Testis (tissue), 3 donors: Measurements from ENCODE around the gene NME8. TPM values are rescaled to one million over a fixed set of nuclear protein-coding genes. Genes with fewer than 3 reads are reported as not detected.

Experiments
- DNase-seq: peaks from one replicate; pipeline ENCODE4 v3.0.0-alpha.2; 2019
- H3K27ac ChIP-seq, 2 donors: fragments of 200-600 bp; sonication (generic); one replicate each; pipeline ENCODE4 v1.5.1; 2019
- H3K27me3 ChIP-seq: fragments of 200-600 bp; sonication (generic); one replicate; pipeline ENCODE4 v1.5.1; 2019
- H3K36me3 ChIP-seq: fragments of 200-600 bp; sonication (generic); one replicate; pipeline ENCODE4 v1.5.1; 2017; ENCODE audit warnings: low read depth; ENCODE audit errors: missing control alignments
- H3K4me1 ChIP-seq: fragments of 200-600 bp; sonication (generic); one replicate; pipeline ENCODE4 v1.5.1; 2019
- H3K4me3 ChIP-seq, 2 donors: fragments of 200-600 bp; sonication (generic); one replicate each; pipeline ENCODE4 v1.5.1; 2017 to 2019
- H3K9me3 ChIP-seq: fragments of 200-600 bp; sonication (generic); one replicate; pipeline ENCODE4 v1.5.1; 2017
- CTCF ChIP-seq, 3 experiments: fragments of 450-650 bp in 2 of 3; fragments of 200-600 bp in 1 of 3; sonication (generic) in 1 of 3; IDR thresholded peaks; one replicate each; pipeline ENCODE4 v1.5.1; 2016 to 2019; ENCODE audit warnings: antibody characterized with exemption in 3 of 3, mild to moderate bottlenecking in 2 of 3, moderate library complexity in 1 of 3
- POLR2A ChIP-seq: fragments of 450-650 bp; IDR thresholded peaks from one replicate; pipeline ENCODE4 v1.6.1; 2017; ENCODE audit warnings: antibody characterized with exemption, mild to moderate bottlenecking, moderate library complexity
- WGBS, 2 donors: methylation state at CpG; one replicate each; pipeline ENCODE4 v1.1.5; 2018; 5-methylcytosine and 5-hydroxymethylcytosine counted together
- intact Hi-C: fragments of 100-400 bp; cut with DNase I; formaldehyde crosslinking; loops from one replicate; pipeline ENCODE4 v1.15.1; 2023; ENCODE audit warnings: low total_unique reads
- polyA plus RNA-seq: library from polyadenylated mRNA; stranded (reverse); fragments of 350-450 nt; fragmentation: Illumina TruSeq; extraction: RNeasy Lipid Tissue Mini Kit (QIAGEN cat#74804); gene quantifications from one replicate; pipeline ENCODE4 v1.2.3, GENCODE V29; 2014; ENCODE audit warnings: low read depth, low replicate concordance; ENCODE audit not compliant: insufficient read depth
- total RNA-seq, 2 donors: library from RNA; depleted of rRNA; stranded (reverse); fragments of >200 nt; gene quantifications; one replicate each; pipeline ENCODE4 v1.2.3, GENCODE V29; 2016

The NME8 gene
- total and polyA plus RNA-seq, 3 donors from 2014 or later: 1.7 to 25.3 (median 5.8) TPM

- Histone ChIP-seq H3K9me3 (no peaks in the 10 kb centered on the region), H3K27ac (peak within 1 kb of the TSS; percentile 60 to 85), H3K36me3 (no peaks in the 10 kb centered on the region), H3K27me3 (no peaks in the 10 kb centered on the region), H3K4me1 (no peaks in the 10 kb centered on the region), H3K4me3 (peak within 1 kb of the TSS; percentile 66 to 74)
- TF ChIP-seq POLR2A: no peak
- peak; percentile 44 to 65 (median 59) for TF ChIP-seq CTCF (IDR thresholded peaks at IDR 0.05)
- 1% methylated on average over 12 to 46 of the region's 46 CpGs for WGBS, 2 donors
- peak; percentile 65 for DNase-seq
- intact Hi-C loops: no loop called here
Observed at GRCh38 chr7:37916673-37917660, 68.6 kb downstream of the NME8 start, which contains the start of gene SFRP4. SFRP4 (minus strand) TSS chr7:37916817; CDS start chr7:37916537, 280 bp downstream.

GRCh38 chr7:37918526-37918925 is 70.1 kb downstream of the NME8 start:
- intact Hi-C loops: no loop called here
- DNase-seq: no peak
- TF ChIP-seq CTCF (IDR thresholded peaks at IDR 0.05) (no peak), POLR2A (no peak)
- Histone ChIP-seq H3K4me3 (no peak overlapping the region), H3K27ac (no peak overlapping the region), H3K4me1 (no peaks in the 10 kb centered on the region), H3K9me3 (no peaks in the 10 kb centered on the region), H3K36me3 (no peaks in the 10 kb centered on the region), H3K27me3 (no peaks in the 10 kb centered on the region)
- 52 to 63% methylated on average over 4 of the region's 4 CpGs for WGBS, 2 donors

- H3K4me3 ChIP-seq: peak within 1 kb of the TSS; percentile 80 to 88
- H3K4me1 ChIP-seq: no peaks in the 10 kb centered on the region
- TF ChIP-seq POLR2A (no peak), CTCF (IDR thresholded peaks at IDR 0.05) (peak in 1 of 3 experiments; percentile 23)
- peak within 1 kb of the TSS; percentile 86 to 91 for H3K27ac ChIP-seq
- H3K27me3 ChIP-seq: no peaks in the 10 kb centered on the region
- no peaks in the 10 kb centered on the region for H3K9me3 ChIP-seq
- 12 to 18% methylated on average over 7 to 20 of the region's 22 CpGs for WGBS, 2 donors
- intact Hi-C loops: no loop called here
- H3K36me3 ChIP-seq: no peaks in the 10 kb centered on the region
- peak; percentile 79 for DNase-seq
Observed at GRCh38 chr7:37920305-37920848, 72.0 kb downstream of the NME8 start, which contains the start of gene EPDR1. EPDR1 (plus strand) TSS chr7:37920640; CDS start chr7:37920940, 300 bp downstream.

GRCh38 chr7:37920849-37921805 is 72.7 kb downstream of the NME8 start:
- no peak for TF ChIP-seq POLR2A
- no peak for TF ChIP-seq CTCF (IDR thresholded peaks at IDR 0.05)
- WGBS, 2 donors: 0 to 1% methylated on average over 28 to 43 of the region's 63 CpGs
- H3K9me3 ChIP-seq: no peaks in the 10 kb centered on the region
- peak; percentile 79 for DNase-seq
- H3K4me3 ChIP-seq: peak overlapping the region; percentile 80 to 88
- intact Hi-C loops: no loop called here
- H3K27ac ChIP-seq: peak overlapping the region; percentile 86 to 91
- no peaks in the 10 kb centered on the region for H3K4me1 ChIP-seq
- H3K27me3 ChIP-seq: no peaks in the 10 kb centered on the region
- no peaks in the 10 kb centered on the region for H3K36me3 ChIP-seq
